ENCODE measurements around the gene BTRC.
"Not testable (repeated sequence)": the region's sequence is repeated elsewhere in the genome, so short reads cannot be mapped to it uniquely, and the experiment has no call there.

- not testable (repeated sequence) for TF ChIP-seq CTCF, POLR2A, POLR2AphosphoS5 (IDR thresholded peaks at IDR 0.05)
Measured at GRCh38 chr10:101360090-101360489, 6.1 kb downstream of the BTRC start.

Data from prostate gland (tissue), 2 donors.